Raji (cell line): ENCODE data around the gene GOLGA7B.

Source experiments
- POLR2A ChIP-seq: IDR thresholded peaks from 2 replicates; pipeline ENCODE4 v1.6.1; 2011; ENCODE audit warnings: low read depth, low read length, control low read depth; ENCODE audit not compliant: insufficient read depth

The GOLGA7B gene

GRCh38 chr10:97849687-97850402, at the start of gene GOLGA7B:
Gene GOLGA7B (plus strand): TSS chr10:97849843. CDS start chr10:97850304, 461 bp downstream.
- TF ChIP-seq POLR2A = no peak

DNA sequence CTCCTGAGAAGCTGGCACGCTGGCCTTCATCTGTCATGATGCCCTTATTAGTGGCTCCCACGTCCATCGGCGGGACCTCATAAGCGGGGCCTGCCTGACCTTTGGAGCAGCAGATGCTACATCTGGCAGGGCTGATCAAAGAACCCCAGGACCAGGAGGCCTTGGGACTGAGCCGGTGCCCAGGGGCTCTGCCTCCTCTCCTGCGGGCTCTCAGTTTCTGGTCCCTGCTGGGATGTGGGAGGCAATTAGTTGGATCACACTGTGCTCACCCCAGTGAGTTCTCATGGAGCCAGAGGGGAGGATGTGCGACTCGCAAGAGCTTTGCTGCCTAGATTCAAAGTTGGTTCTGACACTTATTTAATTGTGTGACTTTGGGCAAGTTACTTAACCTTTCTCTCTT, 49.2 kb upstream of the GOLGA7B start:
- TF ChIP-seq POLR2A = no peak

- TF ChIP-seq POLR2A = no peak
These were observed 48.2 kb upstream of the GOLGA7B start for GRCh38 chr10:97801422-97801821.

DNA sequence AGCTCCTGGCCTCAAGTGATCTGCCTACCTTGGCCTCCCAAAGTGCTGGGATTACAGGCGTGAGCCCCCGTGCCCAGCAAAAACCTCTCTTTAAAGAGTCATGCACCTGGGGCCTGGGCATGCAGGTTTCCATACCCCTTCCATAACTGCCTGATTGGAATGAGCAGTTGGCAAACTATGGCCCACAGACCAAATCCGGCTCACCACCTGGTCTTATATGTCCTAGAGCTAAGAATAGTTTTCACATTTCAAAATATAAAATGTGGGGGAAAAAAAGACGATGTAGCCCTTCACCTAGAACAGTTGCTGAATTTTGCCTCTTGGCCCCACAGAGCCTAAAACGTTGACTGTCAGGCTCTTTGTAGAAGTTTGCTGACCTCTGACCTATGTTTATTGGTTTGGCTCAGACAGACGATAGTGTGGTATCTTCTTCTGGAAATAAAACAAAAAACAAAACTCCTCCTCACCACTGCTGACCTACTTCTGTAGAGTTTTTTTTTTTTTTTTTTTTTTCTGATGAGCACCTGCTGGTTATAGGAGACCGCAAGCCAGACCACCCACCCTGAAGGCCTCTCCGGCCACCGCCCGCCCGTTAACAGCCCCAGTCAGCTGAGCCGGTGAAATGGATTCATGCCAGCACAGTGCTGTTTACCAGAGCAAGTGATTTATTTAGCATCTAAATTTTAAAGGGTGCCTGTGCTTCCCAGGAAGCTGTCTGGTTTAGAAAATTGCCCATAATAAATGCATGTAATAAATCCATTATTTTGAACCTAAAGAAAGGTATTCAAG, 44.4 kb upstream of the GOLGA7B start:
- no peak for TF ChIP-seq POLR2A

- no peak for TF ChIP-seq POLR2A
These were observed 43.7 kb upstream of the GOLGA7B start for GRCh38 chr10:97805949-97806348.

DNA sequence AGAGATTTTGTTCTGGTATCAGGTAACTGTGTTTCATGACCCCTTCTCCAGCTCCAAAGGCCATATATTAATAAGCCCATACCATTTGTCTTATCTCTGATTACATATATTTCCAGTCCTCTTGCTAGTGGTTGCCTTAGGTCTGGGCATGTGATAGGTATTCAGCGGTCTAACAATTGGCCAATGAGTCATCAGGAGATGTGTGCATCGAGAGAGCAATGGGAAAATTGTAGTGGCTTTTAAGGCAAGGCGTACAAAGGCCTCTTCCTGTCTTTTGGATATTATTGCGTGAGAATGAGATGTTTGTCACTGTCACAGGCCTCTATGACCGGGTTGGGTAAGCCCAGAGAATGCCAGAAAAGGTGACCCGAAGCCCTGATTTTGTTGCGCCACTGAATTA, 39.2 kb upstream of the GOLGA7B start:
- TF ChIP-seq POLR2A = no peak

GRCh38 chr10:97811958-97812357, 37.7 kb upstream of the GOLGA7B start:
- no peak for TF ChIP-seq POLR2A

GRCh38 chr10:97812696-97813095, 36.9 kb upstream of the GOLGA7B start:
- TF ChIP-seq POLR2A = no peak

GRCh38 chr10:97813311-97813710, 36.3 kb upstream of the GOLGA7B start:
- no peak for TF ChIP-seq POLR2A

- TF ChIP-seq POLR2A = no peak
These were observed 34.6 kb upstream of the GOLGA7B start for GRCh38 chr10:97814996-97815395.

DNA sequence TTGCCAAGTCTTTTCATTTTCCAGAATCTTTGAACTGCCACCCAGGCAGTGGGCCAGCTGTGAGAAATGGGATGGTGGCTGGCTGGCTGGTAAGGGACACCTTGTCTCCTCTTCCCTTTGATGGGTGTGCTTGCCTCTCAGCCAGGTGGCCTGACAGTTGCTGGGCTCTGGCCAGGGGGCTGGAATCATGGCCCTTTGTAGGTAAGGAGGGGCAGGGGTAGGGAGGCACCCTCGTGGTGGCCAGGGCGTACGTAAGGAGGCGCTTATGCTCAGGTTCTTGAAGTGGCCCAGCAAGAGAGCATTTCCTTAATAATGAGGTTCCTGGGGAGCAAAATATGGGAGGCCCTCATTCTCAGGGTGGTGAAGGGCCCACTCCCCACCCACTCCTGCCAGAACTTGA, 33.0 kb upstream of the GOLGA7B start:
- no peak for TF ChIP-seq POLR2A

GRCh38 chr10:97818572-97818971, 31.1 kb upstream of the GOLGA7B start:
- TF ChIP-seq POLR2A = no peak

DNA sequence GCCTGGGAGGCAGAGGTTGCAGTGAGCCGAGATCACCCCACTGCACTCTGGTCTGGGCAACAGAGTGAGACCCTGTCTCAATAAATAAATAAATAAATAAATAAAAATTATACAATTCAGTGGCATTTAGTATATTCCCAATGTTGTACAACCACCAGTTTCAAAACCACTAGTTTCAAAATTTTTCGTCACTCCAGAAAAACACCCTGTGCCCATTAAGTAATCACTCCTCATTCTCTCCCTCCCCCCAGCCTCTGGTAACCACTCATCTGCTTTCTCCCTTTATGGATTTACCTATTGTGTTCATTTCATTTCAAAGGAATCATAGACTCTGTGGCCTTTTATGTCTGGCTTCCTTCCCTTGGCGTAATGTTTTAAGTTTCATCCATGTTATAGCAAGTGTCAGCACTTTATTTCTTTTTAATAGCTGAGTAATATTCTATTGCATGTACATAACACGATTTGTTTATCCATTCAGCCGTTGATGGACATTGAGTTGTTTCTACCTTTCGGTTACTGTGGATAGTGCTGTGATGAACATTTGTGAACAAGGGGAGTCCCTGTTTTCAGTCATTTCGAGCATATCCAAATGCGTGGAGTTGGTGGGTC, 29.4 kb upstream of the GOLGA7B start:
- no peak for TF ChIP-seq POLR2A

DNA sequence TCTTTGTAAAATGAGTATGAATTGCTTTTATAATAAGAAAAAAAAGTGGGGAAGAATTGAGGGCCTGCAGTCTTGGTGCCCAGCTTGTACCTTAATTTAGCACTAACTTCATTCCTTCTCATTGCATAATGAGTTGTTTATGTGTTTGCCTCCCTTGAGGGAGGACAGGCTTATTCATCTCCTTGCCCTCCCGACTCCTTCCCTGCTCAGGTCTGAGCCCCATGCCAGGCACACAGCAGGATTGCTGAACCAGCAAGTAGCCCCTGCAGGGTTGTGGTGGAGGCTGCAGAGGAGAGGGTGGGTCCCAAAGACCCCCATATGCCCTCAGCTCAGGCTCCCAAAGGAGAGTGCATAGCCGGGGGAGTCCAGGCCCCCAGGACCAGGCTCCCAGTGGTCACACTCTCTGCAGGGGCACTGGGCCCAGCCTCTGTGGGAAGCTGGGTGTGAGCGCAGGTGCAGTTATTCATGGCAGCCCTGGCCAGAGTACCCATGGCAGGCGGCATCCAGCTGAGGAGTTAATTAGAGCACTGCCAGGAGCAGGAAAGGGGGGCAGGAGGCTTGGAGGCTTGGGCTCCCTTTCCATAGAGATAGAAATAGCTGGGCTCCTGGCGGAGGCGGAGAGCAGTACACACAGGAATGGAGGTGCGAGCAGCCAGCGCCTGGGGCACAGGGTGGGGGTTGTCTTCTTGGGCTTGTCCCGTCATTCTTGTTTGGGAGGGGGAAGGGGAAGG, 28.2 kb upstream of the GOLGA7B start:
- no peak for TF ChIP-seq POLR2A

DNA sequence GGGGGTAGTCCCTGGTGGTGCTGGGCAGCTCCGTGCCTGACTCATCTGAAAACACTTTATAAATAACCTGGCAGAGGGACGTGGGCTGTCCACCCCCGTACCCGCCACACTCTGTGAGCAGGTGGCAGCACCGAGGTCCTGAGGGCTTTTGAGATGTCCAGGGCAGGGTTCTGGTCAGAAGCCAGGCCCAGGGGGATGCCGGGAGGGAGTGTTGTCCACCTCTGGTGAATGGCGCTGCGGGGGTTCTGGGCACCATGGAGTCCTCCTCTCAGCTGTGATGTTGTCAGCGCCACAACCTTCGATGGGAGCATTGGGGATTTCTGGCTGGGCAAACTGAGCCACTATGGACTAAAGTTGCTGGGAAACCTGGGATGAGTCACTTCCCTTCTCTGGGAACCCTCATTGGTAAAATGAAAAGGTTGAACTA, 27.4 kb upstream of the GOLGA7B start:
- TF ChIP-seq POLR2A = no peak
